K562 (cell line): ENCODE measurements around the gene DISC1. TPM values are rescaled to one million over a fixed set of nuclear protein-coding genes. Genes with fewer than 3 reads are reported as not detected.

Experiments
- ATAC-seq: fragments of 200-7000 bp; cut with Tn5 transposase; 3 replicates; pipeline ENCODE4 v1.9.1; 2020; ENCODE audit warnings: moderate library complexity
- BruUV-seq: library from RNA; stranded (reverse); fragments of 400-500 nt; replicated peaks from 2 replicates; lab custom pipeline; 2021; lab: Mats Ljungman, UMichigan
- CTCF ChIA-PET: fragments of 300-600 bp; formaldehyde crosslinking; extraction: SDS; loops from one replicate; lab custom pipeline; 2021; ENCODE audit warnings: low intra/inter-chr PET ratio; lab: Yijun Ruan, JAX
- POLR2A ChIA-PET: fragments of 300-600, 350-650 bp; sonication (Branson Sonifier 250); formaldehyde crosslinking; extraction: SDS; loops from one replicate; lab custom pipeline; 2021; ENCODE audit warnings: antibody characterized with exemption, inconsistent platforms; lab: Yijun Ruan, JAX
- DNase-seq, 4 experiments: peaks; one replicate each; pipeline versions ENCODE4 v3.0.0 to v3.0.0-alpha.2; 2011 to 2018; ENCODE audit warnings: low spot score in 3 of 4, mixed read lengths in 3 of 4; ENCODE audit errors: extremely low read depth in 1 of 4
- FAIRE-seq: peaks from 2 replicates; lab custom pipeline; 2011; peaks lifted over from hg19 to GRCh38; lab: Jason Lieb, UNC
- H2AFZ ChIP-seq: 2 replicates; pipeline ENCODE4 v1.6.0; 2011; ENCODE audit warnings: low read depth, low read length, control low read depth, inconsistent platforms
- H3K27ac ChIP-seq: fragments of 200-600 bp; 3 replicates; pipeline ENCODE4 v1.8.0; 2011; ENCODE audit warnings: low read depth, mild to moderate bottlenecking, control low read depth, inconsistent platforms, low read length, moderate library complexity, mixed read lengths; ENCODE audit errors: extremely low read depth
- H3K27me3 ChIP-seq, 2 experiments: fragments of 300-600 bp in 1 of 2; 2 replicates in 1 of 2; 3 replicates in 1 of 2; pipeline versions ENCODE4 v1.6.0 to v1.8.0; 2011; ENCODE audit warnings: inconsistent platforms in 2 of 2, low read length in 2 of 2, mild to moderate bottlenecking in 1 of 2, mixed read lengths in 1 of 2, moderate library complexity in 1 of 2; ENCODE audit not compliant: control insufficient read depth in 2 of 2, insufficient read depth in 2 of 2
- H3K36me3 ChIP-seq: fragments of 300-600 bp; 3 replicates; pipeline ENCODE4 v1.8.0; 2011; ENCODE audit warnings: mild to moderate bottlenecking, low read length, inconsistent platforms; ENCODE audit not compliant: control insufficient read depth, insufficient read depth
- H3K4me1 ChIP-seq, 2 experiments: fragments of 200-600 bp in 1 of 2; replicated peaks in 1 of 2; 2 replicates in 1 of 2; 3 replicates in 1 of 2; pipeline versions ENCODE4 v1.5.1 to v1.8.0; 2011; ENCODE audit warnings: inconsistent platforms in 2 of 2, low read length in 2 of 2, mild to moderate bottlenecking in 1 of 2, mixed read lengths in 1 of 2, moderate library complexity in 1 of 2; ENCODE audit not compliant: control insufficient read depth in 2 of 2, insufficient read depth in 2 of 2
- H3K4me2 ChIP-seq: 2 replicates; pipeline ENCODE4 v1.6.1; 2011; ENCODE audit warnings: low read length, control low read depth, inconsistent platforms, mixed read lengths; ENCODE audit not compliant: insufficient read depth
- H3K4me3 ChIP-seq: fragments of 200-600 bp; sonication (generic), shearing (Covaris generic); 2 replicates; pipeline ENCODE4 v1.5.1; 2016; ENCODE audit warnings: control low read depth, inconsistent platforms
- H3K79me2 ChIP-seq: fragments of 200-600 bp; 3 replicates; pipeline ENCODE4 v1.8.0; 2011; ENCODE audit warnings: low read length, inconsistent platforms; ENCODE audit not compliant: control insufficient read depth, insufficient read depth
- H3K9ac ChIP-seq, 2 experiments: 2 replicates each; pipeline versions ENCODE4 v1.6.0 to v1.6.1; 2011; ENCODE audit warnings: low read depth in 2 of 2, low read length in 2 of 2, control low read depth in 1 of 2, inconsistent platforms in 1 of 2, mild to moderate bottlenecking in 1 of 2, mixed read lengths in 1 of 2; ENCODE audit not compliant: insufficient read depth in 1 of 2
- H3K9me1 ChIP-seq: one replicate; pipeline ENCODE4 v1.6.0; 2011; ENCODE audit warnings: inconsistent platforms, mild to moderate bottlenecking, low read length, moderate library complexity; ENCODE audit not compliant: control insufficient read depth, insufficient read depth
- H3K9me3 ChIP-seq: replicated peaks from 2 replicates; pipeline ENCODE4 v1.5.1; 2011; ENCODE audit warnings: low read depth, low read length, inconsistent platforms; ENCODE audit not compliant: control insufficient read depth, insufficient read depth
- H4K20me1 ChIP-seq: replicated peaks from 2 replicates; pipeline ENCODE4 v1.6.1; 2011; ENCODE audit warnings: low read length, inconsistent platforms, mixed read lengths; ENCODE audit not compliant: control insufficient read depth, insufficient read depth
- DNMT1 ChIP-seq: fragments of 450-650 bp; IDR thresholded peaks from 2 replicates; pipeline ENCODE4 v1.6.1; 2016; ENCODE audit warnings: antibody characterized with exemption, mild to moderate bottlenecking
- ELF4 ChIP-seq: fragments of 450-650 bp; formaldehyde crosslinking; IDR thresholded peaks from 2 replicates; pipeline ENCODE4 v1.4.0; 2022; ENCODE audit warnings: missing genetic modification characterization
- GTF3C2 ChIP-seq: IDR thresholded peaks from 3 replicates; pipeline ENCODE4 v1.6.1; 2011; ENCODE audit warnings: borderline replicate concordance, mild to moderate bottlenecking, moderate library complexity; ENCODE audit not compliant: insufficient read length; ENCODE audit errors: extremely low read depth
- NRF1 ChIP-seq, 2 experiments: fragments of 450-650 bp; IDR thresholded peaks in 1 of 2; conservative IDR thresholded peaks in 1 of 2; 2 replicates each; pipeline ENCODE4 v1.6.1; 2014; ENCODE audit warnings: mild to moderate bottlenecking in 2 of 2
- POLR2B ChIP-seq: fragments of 450-650 bp; IDR thresholded peaks from 2 replicates; pipeline ENCODE4 v1.6.1; 2018; ENCODE audit warnings: low read depth; ENCODE audit not compliant: partially characterized antibody
- PRMT5 ChIP-seq: sonication (generic); formaldehyde crosslinking; IDR thresholded peaks from 2 replicates; pipeline ENCODE4 v1.5.0; 2020; ENCODE audit warnings: missing genetic modification reagents
- PTTG1 ChIP-seq: fragments of 450-650 bp; IDR thresholded peaks from 2 replicates; pipeline ENCODE4 v1.6.1; 2016; ENCODE audit warnings: low read depth, mild to moderate bottlenecking, missing genetic modification characterization, missing compliant biosample characterization
- SP1 ChIP-seq: sonication (generic); formaldehyde crosslinking; IDR thresholded peaks from 2 replicates; pipeline ENCODE4 v1.8.1; 2022; ENCODE audit warnings: mild to moderate bottlenecking, missing genetic modification reagents
- TEAD2 ChIP-seq: fragments of 450-650 bp; IDR thresholded peaks from 2 replicates; pipeline ENCODE4 v1.6.1; 2016; ENCODE audit warnings: missing genetic modification characterization, control low read depth, missing compliant biosample characterization
- YBX1 ChIP-seq: fragments of 450-650 bp; IDR thresholded peaks from 2 replicates; pipeline ENCODE4 v1.7.1; 2016; ENCODE audit warnings: mild to moderate bottlenecking
- ZNF23 ChIP-seq: fragments of 250-450 bp; sonication (Bioruptor Pico); IDR thresholded peaks from 2 replicates; pipeline ENCODE4 v1.4.0; 2020; ENCODE audit warnings: mild to moderate bottlenecking
- ZNF41 ChIP-seq: fragments of 250-450 bp; sonication (Bioruptor Pico); conservative IDR thresholded peaks from 2 replicates; pipeline ENCODE4 v1.4.0; 2020; ENCODE audit warnings: mild to moderate bottlenecking
- ZNF511 ChIP-seq: sonication (generic); formaldehyde crosslinking; IDR thresholded peaks from 2 replicates; pipeline ENCODE4 v1.8.0; 2022; ENCODE audit warnings: mild to moderate bottlenecking, missing genetic modification reagents
- WGBS: fragments of 100-300 bp; shearing (Covaris generic); methylation state at CpG from one replicate; pipeline ENCODE4 v1.1.6; 2016; ENCODE audit warnings: low coverage, mixed read lengths; ENCODE audit not compliant: insufficient coverage; ENCODE audit errors: missing lambda C conversion rate; 5-methylcytosine and 5-hydroxymethylcytosine counted together
- in situ Hi-C: fragments of 300-500 bp; cut with MboI; formaldehyde crosslinking; loops from 4 replicates; pipeline ENCODE4 v1.15.0; 2018; ENCODE audit warnings: inconsistent platforms, mixed read lengths
- intact Hi-C: fragments of 100-400 bp; cut with micrococcal nuclease; formaldehyde crosslinking; loops from 2 replicates; pipeline ENCODE4 v1.14.2; 2022
- polyA plus RNA-seq, 8 experiments: library from polyadenylated mRNA; depleted of rRNA in 4 of 8; stranded (reverse) in 5 of 8; unstranded in 3 of 8; fragments of >200 nt; fragmentation: Nextera tagmentation in 2 of 8; fragmentation: Illumina TruSeq in 1 of 8; extraction: Ambion mirVana in 2 of 8; extraction: Trizol in 1 of 8; gene quantifications; 2 replicates each; pipeline versions ENCODE4 v1.2.1 to v1.2.3, GENCODE V29; 2011 to 2014; ENCODE audit warnings: inconsistent platforms in 1 of 8, missing spikeins in 1 of 8
- total RNA-seq, 7 experiments: library from RNA; depleted of rRNA in 6 of 7; stranded (reverse); fragments of >200 nt in 6 of 7; fragmentation: Illumina TruSeq in 2 of 7; extraction: Trizol in 2 of 7; gene quantifications; 2 replicates each; pipeline versions ENCODE4 v1.2.1 to v1.2.3, GENCODE V29; 2011 to 2021; ENCODE audit warnings: low replicate concordance in 1 of 7

The DISC1 gene
- total and polyA plus RNA-seq, 9 of the 15 experiments (the other 6 are each of a cell fraction or from before 2014, with no cell fraction given): 0.01 to 0.11 (median 0.08) TPM; not detected in 1

- TF ChIP-seq NRF1 (conservative IDR thresholded peaks at IDR 0.05 in 1 of 2, IDR thresholded peaks at IDR 0.05 in 1 of 2): peak; percentile 72 to 79
- TF ChIP-seq ELF4 (CRISPR knock-in tag): peak; percentile 42; the same call in 1 of the 2 replicates
These were observed at the start of gene DISC1 (continued) for GRCh38 chr1:231626535-231626950.

GRCh38 chr1:231576804-231577718, 49.5 kb upstream of the DISC1 start:
- H3K9me3 ChIP-seq: no peaks in the 10 kb centered on the region
- peaks cover 0 to 9% of the 10 kb centered on the region in 2 experiments; a peak in 3 of 5 replicates for H3K4me1 ChIP-seq
- no peaks in the 10 kb centered on the region for H3K36me3 ChIP-seq
- DNase-seq: no peak
- H3K79me2 ChIP-seq: no peaks in the 10 kb centered on the region
- in situ Hi-C loops: no loop called here
- no peak overlapping the region for H3K4me3 ChIP-seq
- WGBS: 75% methylated on average over 9 of the region's 11 CpGs
- no peak; the same call in 2 of the 3 replicates for ATAC-seq
- no peak overlapping the region for H3K9ac ChIP-seq
- POLR2A ChIA-PET: interaction anchor here (0.6 to 2.2 kb wide), 3 partner anchors 11 to 18 kb away, joined by 3 to 7 read pairs (median 3); no protein-coding TSS in a partner anchor
- no peak overlapping the region for H3K27ac ChIP-seq
- intact Hi-C loops: no loop called here
- CTCF ChIA-PET: no interaction called here
- no peak overlapping the region for H2AFZ ChIP-seq
- H4K20me1 ChIP-seq: no peaks in the 10 kb centered on the region
- no peaks in the 10 kb centered on the region for H3K9me1 ChIP-seq
- no peak overlapping the region for H3K4me2 ChIP-seq
- H3K27me3 ChIP-seq: no peaks in the 10 kb centered on the region
- FAIRE-seq: no peak
- no TSS peak for BruUV-seq
- TF ChIP-seq YBX1: no peak
- no peak for TF ChIP-seq PRMT5 (CRISPR knock-in tag)
- TF ChIP-seq TEAD2 (tag): no peak
- TF ChIP-seq POLR2B: no peak
- no peak for TF ChIP-seq GTF3C2
- no peak for TF ChIP-seq ZNF41
- no peak for TF ChIP-seq ZNF511
- TF ChIP-seq ZNF23 (CRISPR knock-in tag): no peak
- TF ChIP-seq SP1 (CRISPR knock-in tag): no peak
- TF ChIP-seq DNMT1: no peak
- no peak for TF ChIP-seq PTTG1 (tag)
